ENCODE measurements around the gene PLA2G6.

Gene PLA2G6

DNA sequence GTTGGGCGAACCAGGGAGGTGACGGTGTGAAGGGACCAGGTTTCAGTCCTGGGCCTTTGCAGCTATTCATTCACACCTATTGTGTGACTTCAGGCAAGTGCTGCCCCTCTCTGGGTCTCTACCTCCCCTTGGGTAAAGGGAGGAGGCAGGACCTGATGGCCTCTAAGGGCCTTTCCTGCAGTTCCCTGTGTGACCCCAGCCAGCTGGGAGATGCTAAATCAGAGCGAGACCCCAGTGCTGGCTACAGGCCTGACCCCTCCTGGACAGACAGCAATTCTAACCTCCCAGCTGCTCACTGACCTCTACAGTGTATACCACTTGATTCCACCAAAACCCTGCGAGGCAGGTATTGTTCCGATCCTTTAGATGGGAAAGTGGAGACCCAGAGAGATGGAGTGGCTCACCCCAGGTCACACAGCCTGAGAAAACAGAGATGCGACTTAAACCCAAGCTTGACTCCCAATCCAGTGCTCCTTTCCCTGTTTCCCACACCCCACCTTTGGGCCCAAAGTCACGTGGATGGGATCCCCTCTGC is 26.3 kb upstream of the PLA2G6 start:
- TF ChIP-seq TAF1 (IDR thresholded peaks at IDR 0.05; ENCODE audit: borderline replicate concordance, insufficient read depth, low read length) (no peak), SIN3A (IDR thresholded peaks at IDR 0.05; ENCODE audit: borderline replicate concordance, insufficient read depth, low read length) (no peak), POLR2AphosphoS5 (IDR thresholded peaks at IDR 0.05; ENCODE audit: low read depth, low read length) (no peak), FOXP2 (optimal IDR thresholded peaks at IDR 0.05; ENCODE audit: borderline replicate concordance, extremely low read depth, extremely low read length, insufficient read depth) (no peak)
- TF ChIP-seq, protein P1, sequence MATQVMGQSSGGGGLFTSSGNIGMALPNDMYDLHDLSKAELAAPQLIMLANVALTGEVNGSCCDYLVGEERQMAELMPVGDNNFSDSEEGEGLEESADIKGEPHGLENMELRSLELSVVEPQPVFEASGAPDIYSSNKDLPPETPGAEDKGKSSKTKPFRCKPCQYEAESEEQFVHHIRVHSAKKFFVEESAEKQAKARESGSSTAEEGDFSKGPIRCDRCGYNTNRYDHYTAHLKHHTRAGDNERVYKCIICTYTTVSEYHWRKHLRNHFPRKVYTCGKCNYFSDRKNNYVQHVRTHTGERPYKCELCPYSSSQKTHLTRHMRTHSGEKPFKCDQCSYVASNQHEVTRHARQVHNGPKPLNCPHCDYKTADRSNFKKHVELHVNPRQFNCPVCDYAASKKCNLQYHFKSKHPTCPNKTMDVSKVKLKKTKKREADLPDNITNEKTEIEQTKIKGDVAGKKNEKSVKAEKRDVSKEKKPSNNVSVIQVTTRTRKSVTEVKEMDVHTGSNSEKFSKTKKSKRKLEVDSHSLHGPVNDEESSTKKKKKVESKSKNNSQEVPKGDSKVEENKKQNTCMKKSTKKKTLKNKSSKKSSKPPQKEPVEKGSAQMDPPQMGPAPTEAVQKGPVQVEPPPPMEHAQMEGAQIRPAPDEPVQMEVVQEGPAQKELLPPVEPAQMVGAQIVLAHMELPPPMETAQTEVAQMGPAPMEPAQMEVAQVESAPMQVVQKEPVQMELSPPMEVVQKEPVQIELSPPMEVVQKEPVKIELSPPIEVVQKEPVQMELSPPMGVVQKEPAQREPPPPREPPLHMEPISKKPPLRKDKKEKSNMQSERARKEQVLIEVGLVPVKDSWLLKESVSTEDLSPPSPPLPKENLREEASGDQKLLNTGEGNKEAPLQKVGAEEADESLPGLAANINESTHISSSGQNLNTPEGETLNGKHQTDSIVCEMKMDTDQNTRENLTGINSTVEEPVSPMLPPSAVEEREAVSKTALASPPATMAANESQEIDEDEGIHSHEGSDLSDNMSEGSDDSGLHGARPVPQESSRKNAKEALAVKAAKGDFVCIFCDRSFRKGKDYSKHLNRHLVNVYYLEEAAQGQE (IDR thresholded peaks at IDR 0.05; ENCODE audit: insufficient read depth in 1 of 2, low read depth in 2 of 2, low read length in 2 of 2) = no peak

DNA sequence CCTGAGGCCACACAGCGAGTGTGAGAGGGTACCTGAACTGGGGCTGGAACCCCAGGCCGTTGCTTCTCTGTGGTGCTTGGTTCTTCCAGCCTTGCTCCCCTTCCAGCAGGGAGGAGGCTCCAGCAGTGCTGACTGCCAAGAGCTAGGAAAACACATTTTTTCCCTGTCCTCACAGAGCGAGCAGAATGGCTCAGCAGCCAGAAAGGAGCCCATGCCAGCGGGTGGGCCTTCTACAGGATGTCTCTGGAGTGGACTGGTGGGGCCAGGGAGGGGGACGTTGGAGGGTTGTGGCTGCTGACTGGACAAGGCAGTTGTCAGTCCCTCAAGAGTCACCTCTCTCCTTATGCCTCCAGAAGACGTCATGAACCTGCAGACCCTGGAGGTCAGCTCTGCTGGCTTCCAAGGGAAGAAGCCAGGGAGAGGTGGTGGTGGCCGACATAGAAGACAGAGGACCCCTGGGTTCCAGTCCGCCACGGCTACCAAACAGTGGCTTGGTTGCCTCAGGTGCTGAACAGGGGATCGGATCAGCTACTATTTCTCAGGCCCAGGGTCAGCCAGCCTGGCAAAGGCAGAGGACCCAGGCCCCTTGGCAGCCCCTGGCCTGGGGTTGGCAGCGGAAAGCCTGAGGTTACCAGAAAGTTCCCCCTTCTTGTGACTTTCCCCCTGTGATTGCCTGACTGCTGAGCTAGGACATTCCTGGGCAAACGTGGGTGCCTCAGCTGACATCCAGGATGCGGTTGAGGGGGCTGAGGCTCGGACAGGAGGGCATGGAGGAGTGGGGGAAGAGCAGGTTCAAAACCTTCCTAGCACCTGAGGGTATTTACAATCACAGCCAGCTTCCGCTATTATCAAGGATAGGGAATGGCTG is 23.9 kb upstream of the PLA2G6 start:
- TF ChIP-seq SIN3A (IDR thresholded peaks at IDR 0.05; ENCODE audit: borderline replicate concordance, insufficient read depth, low read length) = no peak
- TF ChIP-seq POLR2AphosphoS5 (IDR thresholded peaks at IDR 0.05; ENCODE audit: low read depth, low read length) = no peak
- no peak for TF ChIP-seq TAF1 (IDR thresholded peaks at IDR 0.05; ENCODE audit: borderline replicate concordance, insufficient read depth, low read length)
- TF ChIP-seq FOXP2 (optimal IDR thresholded peaks at IDR 0.05; ENCODE audit: borderline replicate concordance, extremely low read depth, extremely low read length, insufficient read depth) = no peak
- TF ChIP-seq, protein P1 (IDR thresholded peaks at IDR 0.05; ENCODE audit: insufficient read depth in 1 of 2, low read depth in 2 of 2, low read length in 2 of 2) = no peak

DNA sequence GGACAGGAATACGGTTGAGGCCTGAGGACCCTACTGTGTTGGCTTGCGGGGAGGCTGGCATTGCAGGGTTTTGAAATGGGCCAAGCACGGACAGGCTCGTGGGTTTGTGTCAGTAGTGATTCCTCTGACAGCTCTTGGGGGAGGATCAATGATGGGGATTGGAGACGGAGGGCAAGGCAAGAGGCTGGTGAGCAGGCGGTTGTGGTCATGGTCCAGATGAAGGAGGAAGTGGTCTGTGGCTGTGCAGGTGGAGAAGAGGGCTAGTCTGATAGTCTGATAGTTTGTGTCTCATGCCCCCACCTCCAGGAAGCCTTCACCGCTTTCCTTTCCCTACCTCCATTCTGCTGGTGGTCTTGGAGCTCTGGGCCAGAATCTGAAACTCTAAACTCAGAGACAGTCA is 23.2 kb upstream of the PLA2G6 start:
- TF ChIP-seq FOXP2 (optimal IDR thresholded peaks at IDR 0.05; ENCODE audit: borderline replicate concordance, extremely low read depth, extremely low read length, insufficient read depth) (no peak), TAF1 (IDR thresholded peaks at IDR 0.05; ENCODE audit: borderline replicate concordance, insufficient read depth, low read length) (no peak), SIN3A (IDR thresholded peaks at IDR 0.05; ENCODE audit: borderline replicate concordance, insufficient read depth, low read length) (no peak), POLR2AphosphoS5 (IDR thresholded peaks at IDR 0.05; ENCODE audit: low read depth, low read length) (no peak)
- TF ChIP-seq, protein P1 (IDR thresholded peaks at IDR 0.05; ENCODE audit: insufficient read depth in 1 of 2, low read depth in 2 of 2, low read length in 2 of 2) = no peak

DNA sequence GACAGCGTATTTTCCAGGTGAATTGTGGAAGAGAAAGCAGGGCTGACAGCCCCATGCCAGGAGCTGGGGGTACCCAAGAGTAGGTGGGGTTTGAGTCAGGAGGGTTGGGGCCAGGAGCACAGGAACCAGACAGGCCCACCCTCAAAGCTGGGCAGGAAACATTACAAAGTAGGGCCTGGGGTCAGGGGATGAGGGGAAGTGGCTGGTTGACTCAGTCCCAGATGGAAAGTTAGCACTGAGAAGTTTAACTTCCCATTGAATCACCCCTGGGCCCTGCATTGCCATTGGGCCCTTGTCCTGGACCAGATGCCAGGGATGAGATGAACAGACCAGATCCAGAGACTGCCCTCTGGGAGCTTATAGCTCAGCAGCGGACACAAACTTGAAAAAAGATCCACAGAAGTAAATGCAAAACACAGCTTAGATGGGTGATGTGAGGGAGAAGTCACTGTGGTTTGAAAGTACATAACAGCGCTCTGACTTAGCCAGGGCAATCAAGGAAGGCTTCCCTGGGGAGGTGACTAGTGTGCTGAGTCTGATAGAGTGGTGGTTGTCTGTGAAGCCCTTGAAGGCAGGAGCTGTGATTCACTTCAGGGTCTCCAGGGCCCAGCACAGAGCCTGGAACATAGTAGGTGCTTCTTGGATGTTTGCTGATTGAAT is 22.4 kb upstream of the PLA2G6 start:
- TF ChIP-seq SIN3A (IDR thresholded peaks at IDR 0.05; ENCODE audit: borderline replicate concordance, insufficient read depth, low read length) (no peak), POLR2AphosphoS5 (IDR thresholded peaks at IDR 0.05; ENCODE audit: low read depth, low read length) (no peak), TAF1 (IDR thresholded peaks at IDR 0.05; ENCODE audit: borderline replicate concordance, insufficient read depth, low read length) (no peak), FOXP2 (optimal IDR thresholded peaks at IDR 0.05; ENCODE audit: borderline replicate concordance, extremely low read depth, extremely low read length, insufficient read depth) (no peak)
- TF ChIP-seq, protein P1 (IDR thresholded peaks at IDR 0.05; ENCODE audit: insufficient read depth in 1 of 2, low read depth in 2 of 2, low read length in 2 of 2) = no peak
